Measurements from ENCODE around the gene GNS. TPM values are rescaled to one million over a fixed set of nuclear protein-coding genes. Genes with fewer than 3 reads are reported as not detected.

GNS gene
- polyA plus RNA-seq, 2 of the 4 experiments (the other 2 are of a cell fraction), result 54.3 to 109 TPM

- no peak for DNase-seq (ENCODE audit: low read depth in 1 of 2, low spot score in 1 of 2)
- no peak for FAIRE-seq
- H3K4me2 ChIP-seq, result peak overlapping the region; percentile 73
- POLR2A ChIA-PET, result no interaction called here
- peaks cover 98% of the 10 kb centered on the region for H3K4me1 ChIP-seq
- H3K27ac ChIP-seq, result peak overlapping the region; percentile 79 to 86
- CTCF ChIA-PET, result interaction anchor here (0.7 to 2.0 kb wide), 4 partner anchors 22 to 66 kb away, joined by 3 to 6 read pairs (median 4); no protein-coding TSS in a partner anchor
- 80% methylated on average over 9 of the region's 9 CpGs for WGBS (ENCODE audit: missing lambda C conversion rate)
- TF ChIP-seq CHD2 (IDR thresholded peaks at IDR 0.05; ENCODE audit: low read length, partially characterized antibody), result no peak
- no peak for ATAC-seq
- no peak overlapping the region for H3K4me3 ChIP-seq
- no peaks in the 10 kb centered on the region for H3K9me3 ChIP-seq
Observed at GRCh38 chr12:64673490-64674169, 85.6 kb downstream of the GNS start.

DNA sequence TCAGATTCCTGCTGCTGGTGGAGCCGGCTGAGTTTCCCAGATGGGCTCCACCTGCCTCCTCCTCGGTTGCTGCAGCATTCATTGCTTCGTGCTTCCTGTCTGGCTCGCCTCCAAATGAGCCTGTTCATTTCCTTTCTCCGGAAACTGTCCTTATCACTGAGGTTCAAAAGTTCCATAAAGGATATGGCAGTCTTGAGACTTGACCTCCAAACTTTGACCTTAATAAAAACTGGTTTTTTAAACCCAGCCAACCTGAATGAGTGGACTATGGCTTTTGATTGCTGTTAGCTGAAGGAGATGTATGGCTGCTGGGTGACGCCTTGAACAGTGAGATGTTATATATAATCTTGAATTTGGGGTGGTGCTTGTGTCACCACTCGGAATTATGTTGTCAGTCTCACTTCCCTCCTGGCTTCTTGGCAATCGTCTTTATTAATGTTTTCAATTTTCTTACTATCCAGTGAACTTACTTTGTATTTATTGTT, 86.2 kb downstream of the GNS start:
- ATAC-seq (no peak), FAIRE-seq (no peak), DNase-seq (ENCODE audit: low read depth in 1 of 2, low spot score in 1 of 2) (peak in 1 of 2 experiments; percentile 62)
- 22% methylated on average over 8 of the region's 8 CpGs for WGBS (ENCODE audit: missing lambda C conversion rate)
- peaks cover 96% of the 10 kb centered on the region for H3K4me1 ChIP-seq
- no peaks in the 10 kb centered on the region for H3K9me3 ChIP-seq
- ChIA-PET POLR2A (no interaction called here), CTCF (interaction anchor here (0.7 to 2.0 kb wide), 5 partner anchors 11 to 66 kb away, joined by 3 to 6 read pairs (median 4); no protein-coding TSS in a partner anchor)
- no peak for TF ChIP-seq CHD2 (IDR thresholded peaks at IDR 0.05; ENCODE audit: low read length, partially characterized antibody)
- no peak for TF ChIP-seq NR3C1 (IDR thresholded peaks at IDR 0.05)
- no peak for TF ChIP-seq KDM1A (IDR thresholded peaks at IDR 0.05; ENCODE audit: low read depth)
- TF ChIP-seq, protein P1, sequence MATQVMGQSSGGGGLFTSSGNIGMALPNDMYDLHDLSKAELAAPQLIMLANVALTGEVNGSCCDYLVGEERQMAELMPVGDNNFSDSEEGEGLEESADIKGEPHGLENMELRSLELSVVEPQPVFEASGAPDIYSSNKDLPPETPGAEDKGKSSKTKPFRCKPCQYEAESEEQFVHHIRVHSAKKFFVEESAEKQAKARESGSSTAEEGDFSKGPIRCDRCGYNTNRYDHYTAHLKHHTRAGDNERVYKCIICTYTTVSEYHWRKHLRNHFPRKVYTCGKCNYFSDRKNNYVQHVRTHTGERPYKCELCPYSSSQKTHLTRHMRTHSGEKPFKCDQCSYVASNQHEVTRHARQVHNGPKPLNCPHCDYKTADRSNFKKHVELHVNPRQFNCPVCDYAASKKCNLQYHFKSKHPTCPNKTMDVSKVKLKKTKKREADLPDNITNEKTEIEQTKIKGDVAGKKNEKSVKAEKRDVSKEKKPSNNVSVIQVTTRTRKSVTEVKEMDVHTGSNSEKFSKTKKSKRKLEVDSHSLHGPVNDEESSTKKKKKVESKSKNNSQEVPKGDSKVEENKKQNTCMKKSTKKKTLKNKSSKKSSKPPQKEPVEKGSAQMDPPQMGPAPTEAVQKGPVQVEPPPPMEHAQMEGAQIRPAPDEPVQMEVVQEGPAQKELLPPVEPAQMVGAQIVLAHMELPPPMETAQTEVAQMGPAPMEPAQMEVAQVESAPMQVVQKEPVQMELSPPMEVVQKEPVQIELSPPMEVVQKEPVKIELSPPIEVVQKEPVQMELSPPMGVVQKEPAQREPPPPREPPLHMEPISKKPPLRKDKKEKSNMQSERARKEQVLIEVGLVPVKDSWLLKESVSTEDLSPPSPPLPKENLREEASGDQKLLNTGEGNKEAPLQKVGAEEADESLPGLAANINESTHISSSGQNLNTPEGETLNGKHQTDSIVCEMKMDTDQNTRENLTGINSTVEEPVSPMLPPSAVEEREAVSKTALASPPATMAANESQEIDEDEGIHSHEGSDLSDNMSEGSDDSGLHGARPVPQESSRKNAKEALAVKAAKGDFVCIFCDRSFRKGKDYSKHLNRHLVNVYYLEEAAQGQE (IDR thresholded peaks at IDR 0.05), result no peak
- TF ChIP-seq TFCP2L1 (CRISPR knock-in tag; IDR thresholded peaks at IDR 0.05), result no peak
- TF ChIP-seq, protein P2, sequence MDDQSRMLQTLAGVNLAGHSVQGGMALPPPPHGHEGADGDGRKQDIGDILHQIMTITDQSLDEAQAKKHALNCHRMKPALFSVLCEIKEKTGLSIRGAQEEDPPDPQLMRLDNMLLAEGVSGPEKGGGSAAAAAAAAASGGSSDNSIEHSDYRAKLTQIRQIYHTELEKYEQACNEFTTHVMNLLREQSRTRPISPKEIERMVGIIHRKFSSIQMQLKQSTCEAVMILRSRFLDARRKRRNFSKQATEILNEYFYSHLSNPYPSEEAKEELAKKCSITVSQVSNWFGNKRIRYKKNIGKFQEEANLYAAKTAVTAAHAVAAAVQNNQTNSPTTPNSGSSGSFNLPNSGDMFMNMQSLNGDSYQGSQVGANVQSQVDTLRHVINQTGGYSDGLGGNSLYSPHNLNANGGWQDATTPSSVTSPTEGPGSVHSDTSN (IDR thresholded peaks at IDR 0.05), result no peak
- no peak for TF ChIP-seq POLR2A (IDR thresholded peaks at IDR 0.05; ENCODE audit: low read length)
- no peak for TF ChIP-seq RARB (CRISPR knock-in tag; IDR thresholded peaks at IDR 0.05)
- peak overlapping the region; percentile 79 to 86 for H3K27ac ChIP-seq
- peak overlapping the region; percentile 73 for H3K4me2 ChIP-seq
- no peak overlapping the region for H3K4me3 ChIP-seq

- no peak overlapping the region for H3K4me3 ChIP-seq
- no peak for TF ChIP-seq EHMT2 (IDR thresholded peaks at IDR 0.05; ENCODE audit: low read depth)
- TF ChIP-seq ELK1 (IDR thresholded peaks at IDR 0.05; ENCODE audit: low read depth, low read length), result no peak
- TF ChIP-seq ZFP36 (IDR thresholded peaks at IDR 0.05; ENCODE audit: borderline replicate concordance, partially characterized antibody), result no peak
- TF ChIP-seq USF2 (IDR thresholded peaks at IDR 0.05), result no peak
- TF ChIP-seq GATA3 (IDR thresholded peaks at IDR 0.05; ENCODE audit: borderline replicate concordance), result no peak
- no peak for TF ChIP-seq CHD4 (IDR thresholded peaks at IDR 0.05; ENCODE audit: borderline replicate concordance)
- no peak for TF ChIP-seq RFX5 (IDR thresholded peaks at IDR 0.05)
- TF ChIP-seq JUN (IDR thresholded peaks at IDR 0.05), result no peak
- TF ChIP-seq FOSB (CRISPR knock-in tag; IDR thresholded peaks at IDR 0.05), result no peak
- no peak for TF ChIP-seq RCOR1 (IDR thresholded peaks at IDR 0.05; ENCODE audit: low read depth, low read length)
- TF ChIP-seq TP53 (CRISPR knock-in tag; IDR thresholded peaks at IDR 0.05), result no peak
- no peak for TF ChIP-seq SMC3 (IDR thresholded peaks at IDR 0.05)
- no peak for TF ChIP-seq KDM1A (IDR thresholded peaks at IDR 0.05; ENCODE audit: low read depth)
- no peak for TF ChIP-seq POLR2AphosphoS2 (conservative IDR thresholded peaks at IDR 0.05; ENCODE audit: low read length)
- no peak for TF ChIP-seq FOSL2 (IDR thresholded peaks at IDR 0.05)
- TF ChIP-seq FOSL2 (CRISPR knock-in tag; IDR thresholded peaks at IDR 0.05), result no peak
- TF ChIP-seq NPAS2 (CRISPR knock-in tag; IDR thresholded peaks at IDR 0.05; ENCODE audit: borderline replicate concordance), result no peak
- TF ChIP-seq, protein P3, sequence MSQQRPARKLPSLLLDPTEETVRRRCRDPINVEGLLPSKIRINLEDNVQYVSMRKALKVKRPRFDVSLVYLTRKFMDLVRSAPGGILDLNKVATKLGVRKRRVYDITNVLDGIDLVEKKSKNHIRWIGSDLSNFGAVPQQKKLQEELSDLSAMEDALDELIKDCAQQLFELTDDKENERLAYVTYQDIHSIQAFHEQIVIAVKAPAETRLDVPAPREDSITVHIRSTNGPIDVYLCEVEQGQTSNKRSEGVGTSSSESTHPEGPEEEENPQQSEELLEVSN (IDR thresholded peaks at IDR 0.05; ENCODE audit: borderline replicate concordance, low read depth), result no peak
- TF ChIP-seq POLR2A (IDR thresholded peaks at IDR 0.05; ENCODE audit: low read length), result no peak
- no peak for TF ChIP-seq HEYL (CRISPR knock-in tag; IDR thresholded peaks at IDR 0.05)
- TF ChIP-seq FOXS1 (CRISPR knock-in tag; IDR thresholded peaks at IDR 0.05), result no peak
Observed at GRCh38 chr12:64671681-64672080, 87.5 kb downstream of the GNS start.

More at GRCh38 chr12:64671681-64672080, 87.5 kb downstream of the GNS start:
- CTCF ChIA-PET, result interaction anchor here (1.1 to 1.4 kb wide), 2 partner anchors 60 to 63 kb away, joined by 3 to 5 read pairs; no protein-coding TSS in a partner anchor
- no peaks in the 10 kb centered on the region for H3K9me3 ChIP-seq
- ATAC-seq (no peak), FAIRE-seq (no peak), DNase-seq (ENCODE audit: low read depth in 1 of 2, low spot score in 1 of 2) (no peak)
- POLR2A ChIA-PET, result interaction anchor here (1.1 kb wide), 1 partner anchor 46 kb away, joined by 3 read pairs; no protein-coding TSS in a partner anchor
- peak overlapping the region; percentile 73 for H3K4me2 ChIP-seq
- peaks cover 96% of the 10 kb centered on the region for H3K4me1 ChIP-seq
- WGBS (ENCODE audit: missing lambda C conversion rate), result 82% methylated on average over 4 of the region's 4 CpGs
- H3K27ac ChIP-seq, result peak overlapping the region; percentile 79 to 86

Data from A549 (cell line).